ENCODE data around the gene ACSM5.

Gene ACSM5, protein sequence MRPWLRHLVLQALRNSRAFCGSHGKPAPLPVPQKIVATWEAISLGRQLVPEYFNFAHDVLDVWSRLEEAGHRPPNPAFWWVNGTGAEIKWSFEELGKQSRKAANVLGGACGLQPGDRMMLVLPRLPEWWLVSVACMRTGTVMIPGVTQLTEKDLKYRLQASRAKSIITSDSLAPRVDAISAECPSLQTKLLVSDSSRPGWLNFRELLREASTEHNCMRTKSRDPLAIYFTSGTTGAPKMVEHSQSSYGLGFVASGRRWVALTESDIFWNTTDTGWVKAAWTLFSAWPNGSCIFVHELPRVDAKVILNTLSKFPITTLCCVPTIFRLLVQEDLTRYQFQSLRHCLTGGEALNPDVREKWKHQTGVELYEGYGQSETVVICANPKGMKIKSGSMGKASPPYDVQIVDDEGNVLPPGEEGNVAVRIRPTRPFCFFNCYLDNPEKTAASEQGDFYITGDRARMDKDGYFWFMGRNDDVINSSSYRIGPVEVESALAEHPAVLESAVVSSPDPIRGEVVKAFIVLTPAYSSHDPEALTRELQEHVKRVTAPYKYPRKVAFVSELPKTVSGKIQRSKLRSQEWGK

GRCh38 chr16:20409398-20410120 is at the start of gene ACSM5:
TSS of gene ACSM5 (plus strand) at chr16:20409534. CDS start at chr16:20411485, 1,951 bp downstream.
- no peak for DNase-seq

- DNase-seq, result no peak
These were observed 49.3 kb upstream of the ACSM5 start for GRCh38 chr16:20359997-20360396.

DNA sequence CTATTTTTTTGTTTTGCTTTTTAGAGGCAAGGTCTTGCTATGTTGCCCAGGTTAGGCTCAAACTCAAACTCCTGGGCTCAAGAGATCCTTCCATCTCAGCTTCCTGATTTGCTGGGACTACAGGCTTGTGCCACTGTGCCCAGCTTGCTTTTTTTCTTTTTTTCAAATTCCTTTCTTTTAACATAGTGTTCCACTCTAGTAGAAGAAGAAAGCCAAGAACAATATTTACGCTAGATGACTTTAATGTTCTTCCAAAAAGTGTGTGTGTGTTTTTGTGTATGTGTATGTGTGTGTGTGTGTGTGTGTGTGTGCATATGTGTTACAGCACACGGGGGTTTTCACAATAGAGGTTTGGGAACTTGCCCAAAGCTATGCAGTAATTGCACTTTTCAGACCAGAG is 46.1 kb upstream of the ACSM5 start:
- no peak for DNase-seq

GRCh38 chr16:20364051-20364450 is 45.3 kb upstream of the ACSM5 start:
- DNase-seq, result no peak

DNA sequence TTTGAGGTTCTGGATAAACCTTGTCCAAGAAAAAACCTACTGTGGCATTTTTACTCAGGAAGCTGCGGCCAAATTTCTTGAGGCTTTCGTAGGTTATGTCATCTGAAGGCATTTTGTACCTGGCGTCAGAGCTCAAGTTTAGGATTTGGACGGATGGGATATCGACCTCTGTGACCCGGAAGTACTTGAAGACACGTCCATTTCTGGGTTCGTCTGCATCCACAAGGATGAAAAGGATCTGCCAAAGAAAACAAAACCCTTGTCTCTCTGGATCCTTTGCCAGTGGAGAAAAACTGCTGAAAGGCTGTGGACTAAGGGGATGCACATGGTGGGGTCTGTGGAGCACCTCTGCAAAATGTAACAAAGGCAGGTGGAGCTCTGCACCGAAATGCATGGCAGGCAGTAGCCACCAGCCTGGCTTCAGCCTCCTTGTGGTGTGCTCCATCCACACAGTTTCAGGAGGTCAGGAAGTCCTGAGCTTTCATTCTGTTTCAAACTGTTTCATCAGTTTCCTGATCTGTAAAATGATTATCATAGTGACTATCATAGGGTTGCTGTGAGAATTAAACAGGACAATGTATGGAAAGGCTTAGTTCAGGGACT is 39.8 kb upstream of the ACSM5 start:
- no peak for DNase-seq

- DNase-seq, result no peak
These were observed 36.6 kb upstream of the ACSM5 start for GRCh38 chr16:20372701-20373100.

DNA sequence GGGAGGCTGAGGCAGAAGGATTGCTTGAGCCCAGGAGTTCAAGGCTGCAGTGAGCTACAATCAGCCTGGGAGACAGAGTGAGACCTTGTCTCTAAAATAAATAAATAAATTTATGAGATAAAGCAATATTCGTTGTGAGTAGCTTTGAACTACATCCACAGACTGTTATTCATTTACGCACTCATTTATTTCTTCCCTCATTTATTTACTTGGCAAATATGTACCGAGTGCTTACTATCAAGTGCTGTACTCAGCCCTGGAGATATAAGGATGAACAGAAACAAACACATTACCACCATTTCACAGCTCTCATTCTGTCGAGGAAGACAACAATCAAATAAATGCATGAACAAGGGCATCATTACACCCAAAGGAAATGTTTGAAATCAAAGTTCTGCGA is 32.2 kb upstream of the ACSM5 start:
- no peak for DNase-seq

GRCh38 chr16:20380782-20381181 is 28.6 kb upstream of the ACSM5 start:
- DNase-seq, result no peak

- DNase-seq, result no peak
These were observed 27.0 kb upstream of the ACSM5 start for GRCh38 chr16:20382202-20382948.

DNA sequence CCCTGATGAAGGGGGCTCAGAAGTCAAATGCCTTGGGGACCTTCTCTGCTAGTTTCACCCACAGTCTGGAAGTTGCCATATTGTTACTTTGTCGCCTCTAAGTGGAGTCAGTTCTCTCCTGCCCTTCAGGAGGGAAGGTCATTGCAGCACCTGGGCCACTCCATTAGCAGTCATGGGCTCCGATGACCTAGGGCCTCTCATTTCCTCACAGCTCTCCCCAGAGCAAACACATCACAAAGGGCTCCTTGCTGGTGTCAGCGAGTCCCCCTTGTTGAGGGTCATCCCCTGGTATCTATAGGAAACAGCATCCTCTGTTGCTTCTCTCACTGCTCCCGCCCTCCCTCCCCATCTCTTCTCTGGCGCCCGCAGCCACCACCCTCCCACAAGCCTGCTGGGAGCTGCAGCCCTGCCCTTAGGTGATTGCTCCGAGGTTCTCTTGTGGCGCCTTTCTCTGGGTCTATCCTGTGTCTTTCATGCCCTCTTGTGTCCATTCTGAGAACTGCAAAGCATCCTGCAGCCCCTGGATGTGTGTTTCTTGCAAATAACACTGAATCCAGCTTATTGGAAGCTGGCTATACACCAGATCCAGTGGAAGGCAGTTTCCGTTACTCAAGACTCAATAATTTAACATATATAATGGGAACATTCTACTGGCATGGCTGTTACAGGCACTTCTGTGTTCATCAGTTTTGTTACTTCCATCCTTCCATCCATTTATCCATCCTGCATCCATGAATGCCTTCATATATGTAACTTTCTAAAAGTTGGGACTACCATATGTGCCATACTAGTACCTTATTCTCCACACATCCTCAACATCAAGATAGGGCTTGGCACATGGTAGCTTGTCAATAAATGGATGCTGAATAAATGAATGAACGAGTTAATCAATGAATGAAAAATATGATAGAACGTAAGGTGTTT is 26.0 kb upstream of the ACSM5 start:
- no peak for DNase-seq

DNA sequence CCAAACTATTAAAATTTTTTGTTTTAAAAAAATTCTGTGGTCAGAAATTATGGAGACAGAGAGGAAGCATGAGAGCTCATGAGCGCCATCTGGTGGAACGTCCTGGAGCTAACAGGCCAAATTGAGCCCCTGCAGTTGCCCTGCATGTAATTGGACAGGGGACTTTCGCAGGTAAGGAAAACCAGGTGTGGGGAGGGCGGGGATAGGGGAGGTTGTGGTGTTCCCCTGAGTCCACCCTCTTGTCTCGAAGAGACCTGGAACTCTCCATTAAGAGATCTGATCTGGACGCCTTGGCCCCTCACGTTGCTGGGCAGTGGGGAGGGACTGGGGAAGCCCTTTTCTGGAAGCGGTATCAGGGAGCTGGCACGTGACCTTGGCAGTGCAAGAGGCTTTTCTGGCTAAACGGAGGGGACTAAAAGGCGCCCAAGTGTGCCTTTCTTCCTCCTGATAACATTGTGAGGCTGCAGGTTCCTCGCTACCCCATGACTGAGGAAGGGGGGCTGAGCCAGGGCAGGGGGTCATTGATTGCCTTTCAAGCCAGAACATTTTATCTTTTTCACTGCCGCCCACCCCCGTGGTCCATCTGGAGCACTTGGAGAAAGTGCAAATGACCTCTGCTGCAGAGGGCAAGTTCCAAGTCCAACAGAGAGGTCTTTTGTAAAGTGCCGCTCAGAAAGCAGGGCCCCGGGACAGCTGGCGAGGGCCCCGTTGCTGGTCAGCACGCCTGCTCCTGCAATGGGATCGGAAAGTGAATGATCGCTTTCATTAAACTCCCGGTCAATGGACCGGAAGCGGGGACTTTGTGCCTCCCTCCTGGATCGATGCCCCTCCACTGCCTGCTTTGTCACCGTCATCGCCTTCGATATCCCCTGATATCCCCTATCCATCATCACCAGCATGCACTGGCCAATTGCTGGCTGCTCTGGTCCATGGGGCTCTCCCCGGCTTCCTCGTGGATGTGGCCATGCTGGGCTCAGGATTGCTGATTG is 23.2 kb upstream of the ACSM5 start:
- no peak for DNase-seq

- no peak for DNase-seq
These were observed 21.4 kb upstream of the ACSM5 start for GRCh38 chr16:20387978-20388377.

- no peak for DNase-seq
These were observed 20.5 kb upstream of the ACSM5 start for GRCh38 chr16:20388854-20389253.

GRCh38 chr16:20391045-20391444 is 18.3 kb upstream of the ACSM5 start:
- no peak for DNase-seq

DNA sequence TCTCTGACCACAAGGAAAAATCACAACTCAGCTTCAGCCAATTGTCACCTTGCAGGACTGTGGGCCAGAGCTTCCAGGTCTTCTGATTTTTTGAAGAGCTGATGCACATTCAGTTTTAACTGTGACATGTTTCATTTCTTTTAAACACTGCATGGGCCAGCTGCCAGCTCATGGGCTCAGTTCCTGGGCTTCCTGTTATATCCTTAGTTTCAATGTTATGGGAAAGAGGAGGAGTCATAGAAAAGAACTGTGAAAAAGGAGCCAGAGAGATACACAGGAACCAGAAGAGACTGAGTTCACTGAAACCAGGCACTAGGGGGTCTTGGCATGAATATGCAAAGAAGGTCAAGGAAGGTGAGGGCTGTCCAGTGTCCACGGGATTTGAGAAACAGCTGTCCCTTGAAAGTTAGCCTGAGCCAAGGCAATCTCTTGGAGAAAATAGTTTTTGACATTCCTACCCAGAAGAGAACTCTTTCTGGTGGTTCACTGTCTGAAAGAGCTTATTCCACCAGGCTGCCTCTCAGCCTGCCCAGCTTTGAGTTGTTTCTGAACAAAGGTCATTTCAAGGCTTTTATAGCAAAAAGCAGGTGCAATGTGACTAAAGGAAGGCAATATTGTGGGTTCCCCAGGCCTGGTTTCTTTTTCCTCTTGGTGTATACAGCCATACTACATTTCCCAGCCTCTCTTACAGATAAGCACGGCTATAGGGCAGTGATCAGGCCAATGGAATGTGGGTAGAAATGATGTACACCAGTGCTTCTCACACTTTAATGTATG is 15.3 kb upstream of the ACSM5 start:
- no peak for DNase-seq

GRCh38 chr16:20395946-20396345 is 13.4 kb upstream of the ACSM5 start:
- DNase-seq, result no peak

GRCh38 chr16:20396846-20397467 is 12.4 kb upstream of the ACSM5 start:
- no peak for DNase-seq

- DNase-seq, result no peak
These were observed 11.8 kb upstream of the ACSM5 start for GRCh38 chr16:20397468-20398074.

DNA sequence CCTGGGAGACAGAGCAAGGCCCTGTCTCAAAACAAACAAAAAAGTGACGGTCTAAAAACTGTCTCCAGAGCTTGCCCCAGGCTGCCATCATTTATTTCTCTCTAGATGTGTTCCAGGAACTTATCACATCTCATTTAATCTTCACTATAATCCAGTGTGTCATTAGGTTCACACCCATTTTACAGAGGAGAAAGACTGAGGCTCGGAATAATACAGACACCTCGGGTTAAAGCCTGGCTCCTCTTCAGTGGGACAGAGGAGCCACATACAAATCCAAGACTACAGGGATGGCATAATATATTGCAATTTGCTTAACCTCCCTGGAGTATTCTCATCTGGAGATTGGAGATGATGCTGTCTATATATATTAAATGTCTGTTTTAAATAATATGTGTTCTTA is 10.7 kb upstream of the ACSM5 start:
- DNase-seq, result no peak
